Measurements from ENCODE around the gene GORAB.

- TF ChIP-seq POLR2A (IDR thresholded peaks at IDR 0.05; ENCODE audit: low read depth, low read length) (no peak), MYC (IDR thresholded peaks at IDR 0.05; ENCODE audit: low read depth, low read length) (no peak), EZH2 (IDR thresholded peaks at IDR 0.05; ENCODE audit: borderline replicate concordance, low read depth, low read length, severe bottlenecking) (no peak), FOS (IDR thresholded peaks at IDR 0.05; ENCODE audit: borderline replicate concordance, insufficient read depth, low read length) (no peak)
- TF ChIP-seq, protein P1, sequence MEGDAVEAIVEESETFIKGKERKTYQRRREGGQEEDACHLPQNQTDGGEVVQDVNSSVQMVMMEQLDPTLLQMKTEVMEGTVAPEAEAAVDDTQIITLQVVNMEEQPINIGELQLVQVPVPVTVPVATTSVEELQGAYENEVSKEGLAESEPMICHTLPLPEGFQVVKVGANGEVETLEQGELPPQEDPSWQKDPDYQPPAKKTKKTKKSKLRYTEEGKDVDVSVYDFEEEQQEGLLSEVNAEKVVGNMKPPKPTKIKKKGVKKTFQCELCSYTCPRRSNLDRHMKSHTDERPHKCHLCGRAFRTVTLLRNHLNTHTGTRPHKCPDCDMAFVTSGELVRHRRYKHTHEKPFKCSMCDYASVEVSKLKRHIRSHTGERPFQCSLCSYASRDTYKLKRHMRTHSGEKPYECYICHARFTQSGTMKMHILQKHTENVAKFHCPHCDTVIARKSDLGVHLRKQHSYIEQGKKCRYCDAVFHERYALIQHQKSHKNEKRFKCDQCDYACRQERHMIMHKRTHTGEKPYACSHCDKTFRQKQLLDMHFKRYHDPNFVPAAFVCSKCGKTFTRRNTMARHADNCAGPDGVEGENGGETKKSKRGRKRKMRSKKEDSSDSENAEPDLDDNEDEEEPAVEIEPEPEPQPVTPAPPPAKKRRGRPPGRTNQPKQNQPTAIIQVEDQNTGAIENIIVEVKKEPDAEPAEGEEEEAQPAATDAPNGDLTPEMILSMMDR (IDR thresholded peaks at IDR 0.05; ENCODE audit: extremely low read depth in 1 of 2, insufficient read depth in 1 of 2, low read depth in 1 of 2, low read length in 2 of 2) = no peak
- TF ChIP-seq, protein P2, sequence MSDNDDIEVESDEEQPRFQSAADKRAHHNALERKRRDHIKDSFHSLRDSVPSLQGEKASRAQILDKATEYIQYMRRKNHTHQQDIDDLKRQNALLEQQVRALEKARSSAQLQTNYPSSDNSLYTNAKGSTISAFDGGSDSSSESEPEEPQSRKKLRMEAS (IDR thresholded peaks at IDR 0.05; ENCODE audit: insufficient read depth, insufficient read length) = no peak
Observed at GRCh38 chr1:170558731-170559130, 26.8 kb downstream of the GORAB start.

Data from endothelial cell of umbilical vein (primary cell).